GM10266 (cell line): Measurements from ENCODE around the gene CACNA1E.

ENCODE experiments used
- DNase-seq: peaks from one replicate; pipeline ENCODE4 v3.0.0; 2012; ENCODE audit errors: extremely low spot score
- CTCF ChIP-seq: IDR thresholded peaks from 2 replicates; pipeline ENCODE4 v1.5.1; 2012; ENCODE audit warnings: mild to moderate bottlenecking, low read depth; ENCODE audit not compliant: control insufficient read depth, insufficient read depth; ENCODE audit errors: missing control alignments

CACNA1E gene

GRCh38 chr1:181798191-181798926 is 315.0 kb downstream of the CACNA1E start:
- no peak for TF ChIP-seq CTCF

GRCh38 chr1:181801617-181802016 is 318.3 kb downstream of the CACNA1E start:
- TF ChIP-seq CTCF, result no peak
- DNase-seq, result no peak

More at GRCh38 chr1:181798191-181798926, 315.0 kb downstream of the CACNA1E start:
- DNase-seq, result no peak

- TF ChIP-seq CTCF, result no peak
- no peak for DNase-seq
Observed at GRCh38 chr1:181802466-181802865, 319.1 kb downstream of the CACNA1E start.

- DNase-seq, result no peak
- TF ChIP-seq CTCF, result no peak
Observed at GRCh38 chr1:181803421-181803820, 320.1 kb downstream of the CACNA1E start.

- DNase-seq, result no peak
- TF ChIP-seq CTCF, result no peak
Observed at GRCh38 chr1:181804989-181805388, 321.7 kb downstream of the CACNA1E start.

- no peak for TF ChIP-seq CTCF
- DNase-seq, result no peak
Observed at GRCh38 chr1:181806746-181807145, 323.4 kb downstream of the CACNA1E start.

- TF ChIP-seq CTCF, result no peak
- no peak for DNase-seq
Observed at GRCh38 chr1:181807251-181807650, 323.9 kb downstream of the CACNA1E start.
